RWPE1 (cell line): ENCODE data around the gene ADGRG2.

Source experiments
- CTCF ChIA-PET: fragments of 350-600 bp; sonication (Branson Sonifier 250); formaldehyde crosslinking; extraction: SDS; loops from one replicate; lab custom pipeline; 2021; lab: Yijun Ruan, JAX
- POLR2A ChIA-PET: fragments of 400-600 bp; formaldehyde crosslinking; extraction: SDS; loops from one replicate; lab custom pipeline; 2020; ENCODE audit warnings: antibody characterized with exemption; ENCODE audit not compliant: low non-redundant PET; lab: Yijun Ruan, JAX
- DNase-seq: peaks from one replicate; pipeline ENCODE4 v3.0.0; 2012; ENCODE audit warnings: low spot score
- H3K27ac ChIP-seq: fragments of 450-650 bp; 2 replicates; pipeline ENCODE4 v1.5.1; 2017
- CTCF ChIP-seq: fragments of 450-650 bp; conservative IDR thresholded peaks from 2 replicates; pipeline ENCODE4 v1.5.1; 2017; ENCODE audit warnings: low read depth, mild to moderate bottlenecking

The ADGRG2 gene, protein sequence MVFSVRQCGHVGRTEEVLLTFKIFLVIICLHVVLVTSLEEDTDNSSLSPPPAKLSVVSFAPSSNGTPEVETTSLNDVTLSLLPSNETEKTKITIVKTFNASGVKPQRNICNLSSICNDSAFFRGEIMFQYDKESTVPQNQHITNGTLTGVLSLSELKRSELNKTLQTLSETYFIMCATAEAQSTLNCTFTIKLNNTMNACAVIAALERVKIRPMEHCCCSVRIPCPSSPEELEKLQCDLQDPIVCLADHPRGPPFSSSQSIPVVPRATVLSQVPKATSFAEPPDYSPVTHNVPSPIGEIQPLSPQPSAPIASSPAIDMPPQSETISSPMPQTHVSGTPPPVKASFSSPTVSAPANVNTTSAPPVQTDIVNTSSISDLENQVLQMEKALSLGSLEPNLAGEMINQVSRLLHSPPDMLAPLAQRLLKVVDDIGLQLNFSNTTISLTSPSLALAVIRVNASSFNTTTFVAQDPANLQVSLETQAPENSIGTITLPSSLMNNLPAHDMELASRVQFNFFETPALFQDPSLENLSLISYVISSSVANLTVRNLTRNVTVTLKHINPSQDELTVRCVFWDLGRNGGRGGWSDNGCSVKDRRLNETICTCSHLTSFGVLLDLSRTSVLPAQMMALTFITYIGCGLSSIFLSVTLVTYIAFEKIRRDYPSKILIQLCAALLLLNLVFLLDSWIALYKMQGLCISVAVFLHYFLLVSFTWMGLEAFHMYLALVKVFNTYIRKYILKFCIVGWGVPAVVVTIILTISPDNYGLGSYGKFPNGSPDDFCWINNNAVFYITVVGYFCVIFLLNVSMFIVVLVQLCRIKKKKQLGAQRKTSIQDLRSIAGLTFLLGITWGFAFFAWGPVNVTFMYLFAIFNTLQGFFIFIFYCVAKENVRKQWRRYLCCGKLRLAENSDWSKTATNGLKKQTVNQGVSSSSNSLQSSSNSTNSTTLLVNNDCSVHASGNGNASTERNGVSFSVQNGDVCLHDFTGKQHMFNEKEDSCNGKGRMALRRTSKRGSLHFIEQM

GRCh38 chrX:19121898-19122640, at the start of gene ADGRG2:
TSS of gene ADGRG2 (minus strand) at chrX:19122468. CDS start at chrX:19068834, 53,634 bp downstream.
- H3K27ac ChIP-seq = no peak within 1 kb of the TSS
- peak; percentile 20; the same call in 1 of the 2 replicates for TF ChIP-seq CTCF
- DNase-seq = no peak
- ChIA-PET POLR2A (no interaction called here), CTCF (interaction anchor here (0.5 to 0.8 kb wide), 2 partner anchors 103 to 139 kb away, joined by 4 to 10 read pairs; no protein-coding TSS in a partner anchor)

- H3K27ac ChIP-seq = no peak overlapping the region
- DNase-seq = no peak
- TF ChIP-seq CTCF = no peak
- ChIA-PET CTCF (no interaction called here), POLR2A (no interaction called here)
Observed at GRCh38 chrX:19168609-19169008, 46.3 kb upstream of the ADGRG2 start.

- H3K27ac ChIP-seq = no peak overlapping the region
- DNase-seq = no peak
- TF ChIP-seq CTCF = no peak
- POLR2A ChIA-PET = no interaction called here
- CTCF ChIA-PET = no interaction called here
Observed at GRCh38 chrX:19162851-19163250, 40.6 kb upstream of the ADGRG2 start.

DNA sequence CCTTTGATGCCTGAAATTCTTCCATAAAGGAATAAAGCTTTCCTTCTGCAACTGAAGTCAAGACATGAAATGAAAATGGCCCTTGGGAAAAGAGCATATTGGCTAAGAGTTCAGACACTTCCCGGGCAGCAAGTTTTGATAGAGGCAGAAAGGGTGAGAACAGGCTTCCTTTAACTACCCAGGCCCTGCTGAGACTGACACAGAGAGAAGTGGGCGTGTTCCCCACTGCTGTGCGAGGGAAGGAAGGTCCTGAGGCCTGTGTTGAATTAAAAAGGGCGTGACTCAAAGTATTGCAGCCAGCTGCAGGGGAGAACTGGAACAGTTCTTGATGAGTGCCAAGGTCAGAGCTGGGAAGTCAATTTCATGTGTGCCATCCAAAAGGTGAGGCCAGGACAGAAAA, 33.9 kb upstream of the ADGRG2 start:
- H3K27ac ChIP-seq = no peak overlapping the region
- TF ChIP-seq CTCF = no peak
- peak; percentile 3 for DNase-seq
- ChIA-PET CTCF (no interaction called here), POLR2A (no interaction called here)

- POLR2A ChIA-PET = no interaction called here
- no peak overlapping the region for H3K27ac ChIP-seq
- TF ChIP-seq CTCF = no peak
- CTCF ChIA-PET = no interaction called here
- peak; percentile 22 for DNase-seq
Observed at GRCh38 chrX:19152762-19153161, 30.5 kb upstream of the ADGRG2 start.
